Measurements from ENCODE around the gene GREB1. TPM values are rescaled to one million over a fixed set of nuclear protein-coding genes. Genes with fewer than 3 reads are reported as not detected.

GREB1 gene, protein sequence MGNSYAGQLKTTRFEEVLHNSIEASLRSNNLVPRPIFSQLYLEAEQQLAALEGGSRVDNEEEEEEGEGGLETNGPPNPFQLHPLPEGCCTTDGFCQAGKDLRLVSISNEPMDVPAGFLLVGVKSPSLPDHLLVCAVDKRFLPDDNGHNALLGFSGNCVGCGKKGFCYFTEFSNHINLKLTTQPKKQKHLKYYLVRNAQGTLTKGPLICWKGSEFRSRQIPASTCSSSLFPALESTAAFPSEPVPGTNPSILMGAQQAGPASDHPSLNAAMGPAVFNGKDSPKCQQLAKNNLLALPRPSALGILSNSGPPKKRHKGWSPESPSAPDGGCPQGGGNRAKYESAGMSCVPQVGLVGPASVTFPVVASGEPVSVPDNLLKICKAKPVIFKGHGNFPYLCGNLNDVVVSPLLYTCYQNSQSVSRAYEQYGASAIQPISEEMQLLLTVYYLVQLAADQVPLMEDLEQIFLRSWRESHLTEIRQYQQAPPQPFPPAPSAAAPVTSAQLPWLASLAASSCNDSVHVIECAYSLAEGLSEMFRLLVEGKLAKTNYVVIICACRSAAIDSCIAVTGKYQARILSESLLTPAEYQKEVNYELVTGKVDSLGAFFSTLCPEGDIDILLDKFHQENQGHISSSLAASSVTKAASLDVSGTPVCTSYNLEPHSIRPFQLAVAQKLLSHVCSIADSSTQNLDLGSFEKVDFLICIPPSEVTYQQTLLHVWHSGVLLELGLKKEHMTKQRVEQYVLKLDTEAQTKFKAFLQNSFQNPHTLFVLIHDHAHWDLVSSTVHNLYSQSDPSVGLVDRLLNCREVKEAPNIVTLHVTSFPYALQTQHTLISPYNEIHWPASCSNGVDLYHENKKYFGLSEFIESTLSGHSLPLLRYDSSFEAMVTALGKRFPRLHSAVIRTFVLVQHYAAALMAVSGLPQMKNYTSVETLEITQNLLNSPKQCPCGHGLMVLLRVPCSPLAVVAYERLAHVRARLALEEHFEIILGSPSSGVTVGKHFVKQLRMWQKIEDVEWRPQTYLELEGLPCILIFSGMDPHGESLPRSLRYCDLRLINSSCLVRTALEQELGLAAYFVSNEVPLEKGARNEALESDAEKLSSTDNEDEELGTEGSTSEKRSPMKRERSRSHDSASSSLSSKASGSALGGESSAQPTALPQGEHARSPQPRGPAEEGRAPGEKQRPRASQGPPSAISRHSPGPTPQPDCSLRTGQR (N-terminal part only)
- 1.7 to 3.7 TPM (median 3.0 TPM) in 5 replicates for total RNA-seq (2022; extraction: Qiagen RNA extraction; ENCODE audit: low read depth)

DNA sequence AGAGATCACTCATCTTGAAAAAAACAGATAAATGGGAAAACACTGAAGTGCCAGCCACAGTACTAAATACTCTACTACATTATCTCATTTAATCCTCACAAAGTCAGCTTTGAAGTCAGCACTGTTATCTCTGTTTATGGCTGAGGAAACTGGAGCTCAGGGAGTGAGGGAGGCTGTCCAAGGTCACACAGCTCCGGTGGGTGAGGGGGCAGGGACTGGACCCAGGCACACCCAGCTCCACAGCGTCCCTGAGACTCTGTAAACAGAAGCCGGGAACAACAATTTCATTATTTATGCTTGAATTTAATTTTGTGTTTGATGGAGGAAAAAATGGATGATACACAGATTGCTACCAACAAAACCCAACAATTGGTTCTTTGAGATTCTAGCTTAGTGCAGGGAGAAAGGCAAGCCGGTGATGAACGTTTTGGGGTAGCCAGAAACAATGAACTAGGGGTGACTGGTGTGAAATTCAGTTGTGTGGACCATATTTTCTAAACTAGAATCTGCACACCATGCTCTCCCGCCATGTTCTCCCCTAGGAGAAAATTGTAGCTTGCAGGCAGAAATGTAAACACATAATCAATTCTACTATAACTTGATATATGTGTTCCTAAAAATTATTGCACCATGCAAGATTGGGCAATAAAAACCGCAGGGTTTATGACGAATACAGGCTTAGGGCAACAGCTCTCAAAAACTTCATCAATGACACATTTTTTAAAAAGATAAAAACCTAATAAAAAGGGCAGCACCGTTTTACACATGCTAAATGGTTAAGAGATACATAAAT lies at the start of gene GREB1:
GREB1 (plus strand) TSS at position 768 of the 793 bp plus-strand sequence. CDS start 22,570 bp downstream, outside the sequence.

DNA sequence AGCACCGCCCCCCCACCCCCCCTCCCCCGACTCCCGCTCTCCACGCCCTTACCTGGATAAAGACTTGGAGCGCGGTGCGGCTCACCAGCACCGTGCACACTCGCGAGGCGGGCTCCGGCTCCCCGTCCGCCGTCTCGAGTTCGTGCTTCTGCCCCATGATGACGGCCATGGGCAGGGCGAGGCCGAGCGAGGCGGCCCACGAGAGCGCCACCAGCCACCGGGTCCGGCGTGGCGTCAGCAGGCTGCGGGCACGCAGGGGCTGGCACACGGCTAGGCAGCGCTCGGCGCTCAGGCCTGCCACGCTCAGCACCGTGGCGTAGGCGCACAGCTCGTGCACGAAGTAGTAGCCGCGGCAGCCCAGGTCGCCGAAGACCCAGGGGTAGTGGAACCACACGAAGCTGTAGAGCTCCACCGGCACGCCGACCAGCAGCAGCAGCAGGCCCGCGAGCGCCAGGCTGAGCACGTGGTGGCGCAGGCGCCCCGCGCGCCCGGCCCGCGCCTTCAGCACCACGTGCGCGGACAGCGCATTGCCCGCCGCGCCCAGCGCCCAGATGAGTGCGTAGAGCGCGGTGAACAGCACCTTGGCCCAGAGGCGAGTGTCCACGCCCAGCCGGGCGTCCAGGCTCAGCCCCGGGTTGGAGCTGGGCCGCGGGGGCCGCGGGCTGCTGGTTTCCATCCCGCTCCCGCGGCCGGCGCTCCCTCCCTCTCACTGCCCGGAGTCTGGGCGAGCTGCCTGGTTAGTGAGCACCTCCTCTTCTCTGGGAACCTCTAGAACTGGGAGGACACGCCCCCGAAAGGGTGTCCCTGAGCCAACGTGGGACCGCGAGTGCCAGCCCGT lies 135.8 kb downstream of the GREB1 start, which contains the start of gene NTSR2:
NTSR2 (minus strand) TSS at position 742 of the 838 bp plus-strand sequence; CDS start at position 676, 66 bp downstream.

Other genes starting within 250 kb of the GREB1 start
- 18.3 to 28.2 TPM (median 26.7 TPM) in 5 replicates for gene ROCK2, start 189.4 kb upstream of the GREB1 start, total RNA-seq (2022; extraction: Qiagen RNA extraction; ENCODE audit: low read depth)
- gene E2F6, start 67.9 kb upstream of the GREB1 start, total RNA-seq (2022; extraction: Qiagen RNA extraction; ENCODE audit: low read depth): 24.0 to 26.4 TPM (median 24.3 TPM) in 5 replicates
- not detected in 5 replicates for gene NTSR2, start 136.2 kb downstream of the GREB1 start, total RNA-seq (2022; extraction: Qiagen RNA extraction; ENCODE audit: low read depth)
- 8.7 to 11.3 TPM (median 9.1 TPM) in 5 replicates for gene LPIN1, start 212.6 kb downstream of the GREB1 start, total RNA-seq (2022; extraction: Qiagen RNA extraction; ENCODE audit: low read depth)